HepG2 (cell line): ENCODE data around the gene SDC1. TPM values are rescaled to one million over a fixed set of nuclear protein-coding genes. Genes with fewer than 3 reads are reported as not detected.

Experiments
- ATAD3A ChIP-seq: sonication (generic); formaldehyde crosslinking; IDR thresholded peaks from 2 replicates; pipeline ENCODE4 v1.4.0; 2020; ENCODE audit warnings: missing genetic modification reagents
- ELF3 ChIP-seq: IDR thresholded peaks from 2 replicates; pipeline ENCODE4 v1.6.1; 2016; ENCODE audit warnings: missing genetic modification reagents, missing compliant biosample characterization
- ETV5 ChIP-seq: IDR thresholded peaks from 2 replicates; pipeline ENCODE4 v1.6.1; 2018; ENCODE audit warnings: missing biosample characterization, missing genetic modification reagents, inconsistent platforms, borderline replicate concordance
- EZH2 ChIP-seq: conservative IDR thresholded peaks from 2 replicates; pipeline ENCODE4 v1.6.1; 2012; ENCODE audit warnings: mild to moderate bottlenecking, low read depth, low read length, moderate library complexity
- HOXA7 ChIP-seq: sonication (generic); formaldehyde crosslinking; IDR thresholded peaks from 2 replicates; pipeline ENCODE4 v1.8.1; 2022; ENCODE audit warnings: mild to moderate bottlenecking, missing genetic modification reagents, moderate library complexity
- MIXL1 ChIP-seq: IDR thresholded peaks from 2 replicates; pipeline ENCODE4 v1.6.1; 2016
- PHF8 ChIP-seq: sonication (generic); formaldehyde crosslinking; IDR thresholded peaks from 2 replicates; pipeline ENCODE4 v1.5.0; 2020; ENCODE audit warnings: missing genetic modification reagents
- RFX5 ChIP-seq: IDR thresholded peaks from 2 replicates; pipeline ENCODE4 v1.6.1; 2011; ENCODE audit warnings: low read depth, low read length, improper control_type of control experiment
- SPEN ChIP-seq: sonication (generic); formaldehyde crosslinking; IDR thresholded peaks from 2 replicates; pipeline ENCODE4 v1.5.1; 2020; ENCODE audit warnings: low read depth, mild to moderate bottlenecking, missing genetic modification reagents
- SRSF1 ChIP-seq: fragments of 200-400 bp; formaldehyde crosslinking; optimal IDR thresholded peaks from 2 replicates; pipeline ENCODE3; 2017; ENCODE audit warnings: mild to moderate bottlenecking, low read depth, low read length, moderate library complexity
- ZIK1 ChIP-seq: sonication (generic); formaldehyde crosslinking; IDR thresholded peaks from 2 replicates; pipeline ENCODE4 v1.5.0; 2020; ENCODE audit warnings: mild to moderate bottlenecking, low read depth, missing genetic modification reagents, borderline replicate concordance
- ZMYM2 ChIP-seq: sonication (generic); formaldehyde crosslinking; IDR thresholded peaks from 2 replicates; pipeline ENCODE4 v1.8.0; 2022; ENCODE audit warnings: mild to moderate bottlenecking, missing genetic modification reagents
- ZMYM3 ChIP-seq: sonication (generic); formaldehyde crosslinking; IDR thresholded peaks from 2 replicates; pipeline ENCODE4 v1.5.1; 2020; ENCODE audit warnings: mild to moderate bottlenecking, missing genetic modification reagents
- ZNF256 ChIP-seq: sonication (generic); formaldehyde crosslinking; conservative IDR thresholded peaks from 2 replicates; pipeline ENCODE4 v1.4.0; 2020; ENCODE audit warnings: missing genetic modification reagents
- ZNF329 ChIP-seq: sonication (generic); formaldehyde crosslinking; IDR thresholded peaks from 2 replicates; pipeline ENCODE4 v1.9.0; 2021; ENCODE audit warnings: low read depth, mild to moderate bottlenecking, missing genetic modification reagents
- ZNF350 ChIP-seq: sonication (generic); formaldehyde crosslinking; IDR thresholded peaks from 2 replicates; pipeline ENCODE4 v1.4.0; 2020; ENCODE audit warnings: mild to moderate bottlenecking, low read depth, missing genetic modification reagents, borderline replicate concordance
- ZNF496 ChIP-seq: sonication (generic); formaldehyde crosslinking; IDR thresholded peaks from 2 replicates; pipeline ENCODE4 v1.8.1; 2023; ENCODE audit warnings: mild to moderate bottlenecking, moderate library complexity, missing genetic modification reagents; ENCODE audit not compliant: insufficient replicate concordance
- ZNF607 ChIP-seq: sonication (generic); formaldehyde crosslinking; IDR thresholded peaks from 2 replicates; pipeline ENCODE4 v1.5.1; 2020; ENCODE audit warnings: missing genetic modification reagents, mild to moderate bottlenecking, borderline replicate concordance
- ZNF614 ChIP-seq: IDR thresholded peaks from 2 replicates; pipeline ENCODE4 v1.6.1; 2018; ENCODE audit warnings: missing biosample characterization, missing genetic modification reagents, inconsistent platforms, borderline replicate concordance
- ZNF652 ChIP-seq: IDR thresholded peaks from 2 replicates; pipeline ENCODE4 v1.6.1; 2016; ENCODE audit warnings: low read depth, borderline replicate concordance
- ZNF749 ChIP-seq: sonication (generic); formaldehyde crosslinking; IDR thresholded peaks from 2 replicates; pipeline ENCODE4 v1.8.0; 2022; ENCODE audit warnings: mild to moderate bottlenecking, missing genetic modification reagents, moderate library complexity, borderline replicate concordance
- ZNF850 ChIP-seq: sonication (generic); formaldehyde crosslinking; conservative IDR thresholded peaks from 2 replicates; pipeline ENCODE4 v1.9.0; 2021; ENCODE audit warnings: mild to moderate bottlenecking, missing genetic modification reagents
- polyA plus RNA-seq, 8 experiments: library from polyadenylated mRNA; depleted of rRNA in 3 of 8; stranded (reverse) in 7 of 8; unstranded in 1 of 8; fragments of >200 nt; fragmentation: Illumina TruSeq in 4 of 8; extraction: Trizol in 4 of 8; gene quantifications; 2 replicates each; pipeline versions ENCODE4 v1.2.1 to v1.2.3, GENCODE V29; 2011 to 2016; ENCODE audit warnings: low read depth in 4 of 8, missing spikeins in 1 of 8, mixed read lengths in 1 of 8; ENCODE audit not compliant: insufficient read depth in 1 of 8
- total RNA-seq, 5 experiments: library from RNA; depleted of rRNA; stranded (reverse); fragments of >200 nt; fragmentation: Illumina TruSeq; extraction: Trizol; gene quantifications; 2 replicates each; pipeline ENCODE4 v1.2.3, GENCODE V29; 2016; ENCODE audit warnings: low read depth in 1 of 5
- TF ChIP-seq, protein P1 (sequence below): sonication (generic); formaldehyde crosslinking; IDR thresholded peaks from 2 replicates; pipeline ENCODE4 v1.8.1; 2022; ENCODE audit warnings: low read depth, mild to moderate bottlenecking, missing genetic modification reagents
- TF ChIP-seq, protein P2 (sequence below): sonication (generic); formaldehyde crosslinking; IDR thresholded peaks from 2 replicates; pipeline ENCODE4 v1.4.0; 2020; ENCODE audit warnings: missing genetic modification reagents
- TF ChIP-seq, protein P3 (sequence below): IDR thresholded peaks from 2 replicates; pipeline ENCODE4 v1.6.1; 2016; ENCODE audit warnings: missing genetic modification reagents, missing compliant biosample characterization
- TF ChIP-seq, protein P4 (sequence below): sonication (generic); formaldehyde crosslinking; IDR thresholded peaks from 2 replicates; pipeline ENCODE4 v1.4.0; 2020; ENCODE audit warnings: missing genetic modification reagents

The SDC1 gene
- total and polyA plus RNA-seq, 2 of the 13 experiments (the other 11 are each of a cell fraction or from before 2014, with no cell fraction given), result 108 to 119 TPM

DNA sequence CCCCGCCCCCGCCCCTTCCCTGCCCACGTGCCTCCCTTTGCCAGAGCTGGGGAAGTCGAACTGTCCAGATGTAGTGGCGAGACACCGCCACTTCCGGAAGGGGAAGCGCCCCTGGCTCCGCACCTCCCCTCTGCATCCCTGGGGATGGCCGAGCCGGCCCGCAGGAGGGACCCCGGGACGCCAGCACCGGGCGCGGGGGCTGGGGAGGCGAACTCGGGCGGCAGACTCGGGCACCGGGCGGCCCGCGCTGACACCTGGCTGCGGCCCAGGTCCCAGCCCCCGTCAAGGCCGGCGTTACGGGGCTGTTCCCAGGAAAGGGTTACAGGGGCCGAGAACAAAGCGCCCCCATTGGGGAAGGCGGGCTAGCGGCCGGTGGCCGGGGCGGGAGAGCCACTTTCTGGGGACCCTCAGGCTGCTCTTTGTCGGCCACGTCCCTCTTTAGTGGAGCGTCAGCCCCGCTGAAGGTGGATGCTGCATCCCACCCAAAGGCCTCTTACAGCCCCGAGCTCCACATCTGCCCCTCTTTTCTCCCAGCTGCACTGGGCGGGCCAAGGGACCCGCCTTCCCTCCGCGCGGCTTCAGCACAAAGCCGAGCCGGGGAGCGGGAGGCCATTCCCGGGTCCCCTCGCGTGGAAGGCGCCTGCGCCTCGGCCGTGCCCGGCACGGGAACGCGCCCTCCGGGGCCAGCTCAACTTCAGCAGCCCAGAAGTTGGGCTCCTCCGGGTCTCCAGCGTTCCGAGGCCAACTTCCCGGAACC lies 1.3 kb downstream of the SDC1 start (continued):
- TF ChIP-seq ZNF614 (CRISPR knock-in tag), result no peak
- no peak for TF ChIP-seq MIXL1
- TF ChIP-seq, protein P1, sequence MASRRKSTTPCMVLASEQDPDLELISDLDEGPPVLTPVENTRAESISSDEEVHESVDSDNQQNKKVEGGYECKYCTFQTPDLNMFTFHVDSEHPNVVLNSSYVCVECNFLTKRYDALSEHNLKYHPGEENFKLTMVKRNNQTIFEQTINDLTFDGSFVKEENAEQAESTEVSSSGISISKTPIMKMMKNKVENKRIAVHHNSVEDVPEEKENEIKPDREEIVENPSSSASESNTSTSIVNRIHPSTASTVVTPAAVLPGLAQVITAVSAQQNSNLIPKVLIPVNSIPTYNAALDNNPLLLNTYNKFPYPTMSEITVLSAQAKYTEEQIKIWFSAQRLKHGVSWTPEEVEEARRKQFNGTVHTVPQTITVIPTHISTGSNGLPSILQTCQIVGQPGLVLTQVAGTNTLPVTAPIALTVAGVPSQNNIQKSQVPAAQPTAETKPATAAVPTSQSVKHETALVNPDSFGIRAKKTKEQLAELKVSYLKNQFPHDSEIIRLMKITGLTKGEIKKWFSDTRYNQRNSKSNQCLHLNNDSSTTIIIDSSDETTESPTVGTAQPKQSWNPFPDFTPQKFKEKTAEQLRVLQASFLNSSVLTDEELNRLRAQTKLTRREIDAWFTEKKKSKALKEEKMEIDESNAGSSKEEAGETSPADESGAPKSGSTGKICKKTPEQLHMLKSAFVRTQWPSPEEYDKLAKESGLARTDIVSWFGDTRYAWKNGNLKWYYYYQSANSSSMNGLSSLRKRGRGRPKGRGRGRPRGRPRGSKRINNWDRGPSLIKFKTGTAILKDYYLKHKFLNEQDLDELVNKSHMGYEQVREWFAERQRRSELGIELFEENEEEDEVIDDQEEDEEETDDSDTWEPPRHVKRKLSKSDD (CRISPR knock-in tag), result no peak
- no peak for TF ChIP-seq ZNF607 (CRISPR knock-in tag)
- peak; percentile 85 for TF ChIP-seq ZNF850 (CRISPR knock-in tag)
- no peak for TF ChIP-seq ZNF496 (CRISPR knock-in tag)
- TF ChIP-seq ZNF256 (CRISPR knock-in tag), result no peak
- no peak for TF ChIP-seq ZNF329
- peak; percentile 25; the same call in 1 of the 2 replicates for TF ChIP-seq ZNF749 (CRISPR knock-in tag)
- peak; percentile 75; the same call in 1 of the 2 replicates for TF ChIP-seq ZNF652
- TF ChIP-seq ZMYM3, result no peak
- TF ChIP-seq, protein P2, sequence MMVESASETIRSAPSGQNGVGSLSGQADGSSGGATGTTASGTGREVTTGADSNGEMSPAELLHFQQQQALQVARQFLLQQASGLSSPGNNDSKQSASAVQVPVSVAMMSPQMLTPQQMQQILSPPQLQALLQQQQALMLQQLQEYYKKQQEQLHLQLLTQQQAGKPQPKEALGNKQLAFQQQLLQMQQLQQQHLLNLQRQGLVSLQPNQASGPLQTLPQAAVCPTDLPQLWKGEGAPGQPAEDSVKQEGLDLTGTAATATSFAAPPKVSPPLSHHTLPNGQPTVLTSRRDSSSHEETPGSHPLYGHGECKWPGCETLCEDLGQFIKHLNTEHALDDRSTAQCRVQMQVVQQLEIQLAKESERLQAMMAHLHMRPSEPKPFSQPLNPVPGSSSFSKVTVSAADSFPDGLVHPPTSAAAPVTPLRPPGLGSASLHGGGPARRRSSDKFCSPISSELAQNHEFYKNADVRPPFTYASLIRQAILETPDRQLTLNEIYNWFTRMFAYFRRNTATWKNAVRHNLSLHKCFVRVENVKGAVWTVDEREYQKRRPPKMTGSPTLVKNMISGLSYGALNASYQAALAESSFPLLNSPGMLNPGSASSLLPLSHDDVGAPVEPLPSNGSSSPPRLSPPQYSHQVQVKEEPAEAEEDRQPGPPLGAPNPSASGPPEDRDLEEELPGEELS (CRISPR knock-in tag), result no peak
- peak; percentile 61 for TF ChIP-seq PHF8 (CRISPR knock-in tag)
- no peak for TF ChIP-seq ATAD3A (CRISPR knock-in tag)
- TF ChIP-seq, protein P3, sequence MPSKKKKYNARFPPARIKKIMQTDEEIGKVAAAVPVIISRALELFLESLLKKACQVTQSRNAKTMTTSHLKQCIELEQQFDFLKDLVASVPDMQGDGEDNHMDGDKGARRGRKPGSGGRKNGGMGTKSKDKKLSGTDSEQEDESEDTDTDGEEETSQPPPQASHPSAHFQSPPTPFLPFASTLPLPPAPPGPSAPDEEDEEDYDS (CRISPR knock-in tag), result no peak
- no peak; the same call in 1 of the 2 replicates for TF ChIP-seq ZNF350 (CRISPR knock-in tag)
- no peak for TF ChIP-seq EZH2
- TF ChIP-seq RFX5, result no peak
- TF ChIP-seq ZIK1, result no peak; the same call in 1 of the 2 replicates
- no peak for TF ChIP-seq HOXA7
- TF ChIP-seq, protein P4, sequence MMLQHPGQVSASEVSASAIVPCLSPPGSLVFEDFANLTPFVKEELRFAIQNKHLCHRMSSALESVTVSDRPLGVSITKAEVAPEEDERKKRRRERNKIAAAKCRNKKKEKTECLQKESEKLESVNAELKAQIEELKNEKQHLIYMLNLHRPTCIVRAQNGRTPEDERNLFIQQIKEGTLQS (CRISPR knock-in tag), result no peak
- no peak for TF ChIP-seq ELF3 (CRISPR knock-in tag)
- TF ChIP-seq ZMYM2 (CRISPR knock-in tag), result no peak
- TF ChIP-seq ETV5, result peak; percentile 83
- peak; percentile 47 for TF ChIP-seq SPEN
- TF ChIP-seq SRSF1, result peak; percentile 48
